ENCODE measurements around the gene TMEM200C.

TMEM200C gene

GRCh38 chr18:5895299-5895875 lies at the start of gene TMEM200C:
Gene TMEM200C, minus strand, starts transcription at chr18:5895522. Its CDS starts 3,459 bp downstream, at chr18:5892063.
- Histone ChIP-seq H3K4me3 (ENCODE audit: low read depth, low read length) (peak within 1 kb of the TSS; percentile 70), H3K36me3 (ENCODE audit: control insufficient read depth in 2 of 2, insufficient read depth in 1 of 2, low read length in 2 of 2) (peaks cover 0 to 5% of the 10 kb centered on the region in 2 experiments; a peak in 1 of 3 replicates), H3K4me1 (ENCODE audit: control insufficient read depth, insufficient read depth, low read length) (peaks cover 28% of the 10 kb centered on the region), H3K9me3 (ENCODE audit: control insufficient read depth, insufficient read depth, low read depth, low read length) (no peaks in the 10 kb centered on the region), H3K27ac (ENCODE audit: extremely low read depth, low read depth, low read length) (peak within 1 kb of the TSS; percentile 93)
- no peak for TF ChIP-seq ZNF140 (tag by site-specific recombination; IDR thresholded peaks at IDR 0.05)
- TF ChIP-seq YY1 (tag by site-specific recombination; IDR thresholded peaks at IDR 0.05), result 0 out of 2 replicates have a peak, but pooled peaks have one; percentile 3
- CTCF ChIA-PET, result interaction anchor here (0.6 to 2.2 kb wide), 3 partner anchors 16 to 627 kb away, joined by 3 to 5 read pairs (median 4); no protein-coding TSS in a partner anchor
- POLR2A ChIA-PET, result interaction anchor here (1.1 to 1.5 kb wide), 2 partner anchors 8 to 351 kb away, joined by 3 to 5 read pairs; partner anchors contain the start of gene EPB41L3

GRCh38 chr18:5944448-5944847 lies 49.1 kb upstream of the TMEM200C start:
- ChIA-PET POLR2A (interaction anchor here (0.7 kb wide), 1 partner anchor 10 kb away, joined by 4 read pairs; no protein-coding TSS in a partner anchor), CTCF (interaction anchor here (1.1 kb wide), 1 partner anchor 10 kb away, joined by 4 read pairs; no protein-coding TSS in a partner anchor)

GRCh38 chr18:5943514-5943913 lies 48.2 kb upstream of the TMEM200C start:
- H3K4me3 ChIP-seq (ENCODE audit: low read depth, low read length), result no peak overlapping the region
- no peak overlapping the region for H3K27ac ChIP-seq (ENCODE audit: extremely low read depth, low read depth, low read length)
- H3K4me1 ChIP-seq (ENCODE audit: control insufficient read depth, insufficient read depth, low read length), result 0 out of 2 replicates have a peak, but pooled peaks cover 5% of the 10 kb centered on the region
- H3K36me3 ChIP-seq (ENCODE audit: control insufficient read depth in 2 of 2, insufficient read depth in 1 of 2, low read length in 2 of 2), result no peaks in the 10 kb centered on the region
- TF ChIP-seq ZNF132 (tag by site-specific recombination; IDR thresholded peaks at IDR 0.05; ENCODE audit: borderline replicate concordance) (no peak), OSR2 (tag by site-specific recombination; IDR thresholded peaks at IDR 0.05) (peak; percentile 77), KLF8 (tag by site-specific recombination; IDR thresholded peaks at IDR 0.05) (no peak), ZBTB6 (tag by site-specific recombination; IDR thresholded peaks at IDR 0.05) (peak; percentile 63; the same call in 1 of the 2 replicates), ZSCAN16 (tag by site-specific recombination; IDR thresholded peaks at IDR 0.05) (peak; percentile 97), ZBTB44 (tag by site-specific recombination; IDR thresholded peaks at IDR 0.05) (peak; percentile 85), ZBTB17 (tag by site-specific recombination; IDR thresholded peaks at IDR 0.05) (peak; percentile 53; the same call in 1 of the 2 replicates)
- ChIA-PET CTCF (no interaction called here), POLR2A (no interaction called here)
- no peaks in the 10 kb centered on the region for H3K9me3 ChIP-seq (ENCODE audit: control insufficient read depth, insufficient read depth, low read depth, low read length)

More at GRCh38 chr18:5944448-5944847, 49.1 kb upstream of the TMEM200C start:
- Histone ChIP-seq H3K27ac (ENCODE audit: extremely low read depth, low read depth, low read length) (no peak overlapping the region), H3K4me1 (ENCODE audit: control insufficient read depth, insufficient read depth, low read length) (peaks cover 8% of the 10 kb centered on the region; the same call in 1 of the 2 replicates), H3K4me3 (ENCODE audit: low read depth, low read length) (no peak overlapping the region), H3K9me3 (ENCODE audit: control insufficient read depth, insufficient read depth, low read depth, low read length) (no peaks in the 10 kb centered on the region), H3K36me3 (ENCODE audit: control insufficient read depth in 2 of 2, insufficient read depth in 1 of 2, low read length in 2 of 2) (no peaks in the 10 kb centered on the region)
- TF ChIP-seq ZSCAN5A (tag by site-specific recombination; IDR thresholded peaks at IDR 0.05) (no peak), ZNF473 (tag by site-specific recombination; IDR thresholded peaks at IDR 0.05) (no peak), SP2 (tag by site-specific recombination; IDR thresholded peaks at IDR 0.05) (no peak), PBX3 (CRISPR knock-in tag; IDR thresholded peaks at IDR 0.05) (no peak), ZNF48 (tag by site-specific recombination; IDR thresholded peaks at IDR 0.05) (no peak), ZBTB21 (tag by site-specific recombination; IDR thresholded peaks at IDR 0.05) (no peak), ZFP3 (tag by site-specific recombination; IDR thresholded peaks at IDR 0.05; ENCODE audit: low read depth) (no peak), GFI1B (tag by site-specific recombination; IDR thresholded peaks at IDR 0.05) (no peak), ZNF768 (tag by site-specific recombination; IDR thresholded peaks at IDR 0.05) (no peak)

Data from HEK293 (cell line).